Fibroblast of the aortic adventitia (primary cell): ENCODE results near the gene PARP8. TPM values are rescaled to one million over a fixed set of nuclear protein-coding genes. Genes with fewer than 3 reads are reported as not detected.

ENCODE experiments used
- DNase-seq: peaks from one replicate; pipeline ENCODE4 v3.0.0-alpha.2; 2010; ENCODE audit warnings: low read depth
- H3K4me3 ChIP-seq: 2 replicates; pipeline ENCODE4 v1.5.1; 2011; ENCODE audit warnings: low read depth, mild to moderate bottlenecking, control low read depth, low read length, moderate library complexity
- CTCF ChIP-seq: IDR thresholded peaks from 2 replicates; pipeline ENCODE4 v1.5.1; 2011; ENCODE audit warnings: mild to moderate bottlenecking, low read length, control low read depth, inconsistent platforms; ENCODE audit not compliant: insufficient read depth
- total RNA-seq: library from RNA; depleted of rRNA; stranded (reverse); fragments of >200 nt; gene quantifications from 2 replicates; pipeline ENCODE4 v1.2.3, GENCODE V29; 2012; ENCODE audit warnings: low replicate concordance

The PARP8 gene
- total RNA-seq, 1 donor: 20.1 TPM

- no peak for TF ChIP-seq CTCF
- no peak for DNase-seq
- no peak overlapping the region for H3K4me3 ChIP-seq
Measured at GRCh38 chr5:50881407-50881806, 215.0 kb downstream of the PARP8 start.

GRCh38 chr5:50886657-50887345 lies 220.4 kb downstream of the PARP8 start:
- no peak for DNase-seq

GRCh38 chr5:50887889-50888633 lies 221.6 kb downstream of the PARP8 start:
- no peak for DNase-seq
- TF ChIP-seq CTCF: no peak
- H3K4me3 ChIP-seq: no peak overlapping the region

More at GRCh38 chr5:50886657-50887345, 220.4 kb downstream of the PARP8 start:
- H3K4me3 ChIP-seq: no peak overlapping the region
- no peak for TF ChIP-seq CTCF

- no peak for TF ChIP-seq CTCF
- no peak overlapping the region for H3K4me3 ChIP-seq
- DNase-seq: no peak
Measured at GRCh38 chr5:50888751-50889150, 222.3 kb downstream of the PARP8 start.

GRCh38 chr5:50889790-50890189 lies 223.4 kb downstream of the PARP8 start:
- TF ChIP-seq CTCF: no peak
- H3K4me3 ChIP-seq: no peak overlapping the region
- DNase-seq: no peak

Other genes starting within 250 kb of the PARP8 start
- 0.16 and 13.2 TPM in 2 replicates for gene EMB, start 225.3 kb upstream of the PARP8 start, total RNA-seq